HG02678 (cell line): Measurements from ENCODE around the gene ADAMTS7.
"Not testable (repeated sequence)": the region's sequence is repeated elsewhere in the genome, so short reads cannot be mapped to it uniquely, and the experiment has no call there.

Experiments
- ATAC-seq: cut with Tn5 transposase; IDR thresholded peaks from one replicate; pipeline ENCODE4 v1.9.1; 2021; ENCODE audit warnings: mild to moderate bottlenecking, moderate library complexity; ENCODE audit not compliant: unreplicated experiment

ADAMTS7 gene

GRCh38 chr15:78811124-78811824 lies at the start of gene ADAMTS7:
Gene ADAMTS7 (minus strand): TSS chr15:78811464. CDS start chr15:78811220, 244 bp downstream.
- ATAC-seq = peak; percentile 67

- ATAC-seq = peak; percentile 82
Measured at GRCh38 chr15:78859971-78860719, 48.9 kb upstream of the ADAMTS7 start.

GRCh38 chr15:78855746-78856145 lies 44.5 kb upstream of the ADAMTS7 start:
- no peak for ATAC-seq

GRCh38 chr15:78854833-78855372 lies 43.6 kb upstream of the ADAMTS7 start:
- ATAC-seq = no peak

GRCh38 chr15:78853500-78853899 lies 42.2 kb upstream of the ADAMTS7 start:
- ATAC-seq = no peak

- ATAC-seq = no peak
Measured at GRCh38 chr15:78850941-78851755, 39.9 kb upstream of the ADAMTS7 start.

GRCh38 chr15:78850352-78850751 lies 39.1 kb upstream of the ADAMTS7 start:
- ATAC-seq = no peak

- not testable (repeated sequence) for ATAC-seq
Measured at GRCh38 chr15:78847387-78847906, 36.2 kb upstream of the ADAMTS7 start.

GRCh38 chr15:78846906-78847305 lies 35.6 kb upstream of the ADAMTS7 start:
- not testable (repeated sequence) for ATAC-seq

- peak; percentile 47 for ATAC-seq
Measured at GRCh38 chr15:78842519-78842918, 31.3 kb upstream of the ADAMTS7 start.

GRCh38 chr15:78841891-78842290 lies 30.6 kb upstream of the ADAMTS7 start:
- ATAC-seq = peak; percentile 9

GRCh38 chr15:78841376-78841706 lies 30.1 kb upstream of the ADAMTS7 start:
- peak; percentile 8 for ATAC-seq

GRCh38 chr15:78840661-78841375 lies 29.6 kb upstream of the ADAMTS7 start:
- no peak for ATAC-seq

- ATAC-seq = not testable (repeated sequence)
Measured at GRCh38 chr15:78839151-78839550, 27.9 kb upstream of the ADAMTS7 start.

GRCh38 chr15:78838489-78838888 lies 27.2 kb upstream of the ADAMTS7 start:
- no peak for ATAC-seq

GRCh38 chr15:78837543-78837942 lies 26.3 kb upstream of the ADAMTS7 start:
- no peak for ATAC-seq

GRCh38 chr15:78837131-78837530 lies 25.9 kb upstream of the ADAMTS7 start:
- ATAC-seq = no peak

- ATAC-seq = no peak
Measured at GRCh38 chr15:78836333-78836732, 25.1 kb upstream of the ADAMTS7 start.

- ATAC-seq = no peak
Measured at GRCh38 chr15:78831229-78832207, 20.3 kb upstream of the ADAMTS7 start.
